Uterus (tissue), 2 donors: ENCODE measurements around the gene ETS1.
A peak's percentile ranks its signal among the peaks of the same experiment; 100 is the strongest.

Experiments
- CTCF ChIP-seq, 4 experiments: fragments of 200-600 bp in 2 of 4; fragments of 450-650 bp in 2 of 4; sonication (generic) in 2 of 4; IDR thresholded peaks; one replicate each; pipeline ENCODE4 v1.5.1; 2016 to 2019; ENCODE audit warnings: antibody characterized with exemption in 4 of 4, mild to moderate bottlenecking in 2 of 4, moderate library complexity in 1 of 4
- POLR2A ChIP-seq, 2 donors: fragments of 450-650 bp; IDR thresholded peaks; one replicate each; pipeline ENCODE4 v1.6.1; 2016; ENCODE audit warnings: antibody characterized with exemption in 2 of 2, mild to moderate bottlenecking in 1 of 2, moderate library complexity in 1 of 2

- peak in 1 of 2 donors; percentile 34 for TF ChIP-seq POLR2A (IDR thresholded peaks at IDR 0.05)
- no peak for TF ChIP-seq CTCF (IDR thresholded peaks at IDR 0.05)
These were observed at the start of gene ETS1 for GRCh38 chr11:128587415-128587814.
